GM18868 (cell line): ENCODE measurements around the gene LGALS4.
"Not testable (repeated sequence)": the region's sequence is repeated elsewhere in the genome, so short reads cannot be mapped to it uniquely, and the experiment has no call there.

Experiments used
- ATAC-seq: cut with Tn5 transposase; IDR thresholded peaks from one replicate; pipeline ENCODE4 v1.9.1; 2021; ENCODE audit warnings: mild to moderate bottlenecking, moderate library complexity; ENCODE audit not compliant: unreplicated experiment

LGALS4 gene

GRCh38 chr19:38842439-38843174, 29.9 kb upstream of the LGALS4 start:
- ATAC-seq, result no peak

GRCh38 chr19:38841787-38842438, 29.2 kb upstream of the LGALS4 start:
- no peak for ATAC-seq

- no peak for ATAC-seq
Measured at GRCh38 chr19:38841180-38841766, 28.5 kb upstream of the LGALS4 start.

- ATAC-seq, result no peak
Measured at GRCh38 chr19:38840583-38840968, 27.8 kb upstream of the LGALS4 start.

- ATAC-seq, result no peak
Measured at GRCh38 chr19:38839816-38840582, 27.3 kb upstream of the LGALS4 start.

GRCh38 chr19:38838986-38839761, 26.4 kb upstream of the LGALS4 start:
- ATAC-seq, result no peak

DNA sequence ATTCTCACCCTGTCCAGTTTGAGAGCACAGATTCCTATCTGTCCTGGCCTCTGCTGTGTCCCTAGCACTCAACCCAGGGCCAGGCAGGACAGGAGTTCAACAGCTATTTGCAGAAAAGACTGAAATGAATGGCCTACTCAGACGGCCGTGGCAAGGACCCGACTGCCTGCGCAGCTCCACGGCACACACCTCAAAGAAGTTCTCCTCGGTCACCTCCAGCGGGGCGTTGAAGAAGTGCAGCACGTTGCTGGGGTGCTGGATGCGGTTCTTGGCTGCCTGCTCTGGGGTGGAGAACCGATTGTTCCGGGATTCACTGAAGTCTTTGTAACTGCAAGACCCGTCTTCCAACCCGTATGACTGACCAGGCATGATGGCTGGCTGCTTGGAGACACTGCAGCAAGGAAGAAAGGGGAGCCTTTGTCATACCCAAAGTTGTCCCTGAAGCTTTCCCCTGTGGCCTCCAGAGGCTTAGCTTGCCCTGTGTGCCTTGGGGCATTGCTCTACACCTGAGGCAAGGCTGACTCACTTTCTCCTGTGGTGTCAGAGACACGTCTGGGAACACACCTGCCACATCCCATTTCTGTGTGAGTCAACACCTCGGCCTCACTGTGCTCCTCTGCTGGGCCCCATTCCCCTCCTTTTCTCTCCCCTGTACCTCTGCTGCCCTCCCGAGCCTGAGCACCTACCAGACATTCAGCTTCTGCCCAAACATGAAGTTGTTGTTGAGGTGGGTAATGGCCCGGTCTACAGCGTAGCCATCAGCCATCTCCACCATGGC, 25.7 kb upstream of the LGALS4 start:
- no peak for ATAC-seq

GRCh38 chr19:38837656-38838121, 24.9 kb upstream of the LGALS4 start:
- no peak for ATAC-seq

GRCh38 chr19:38836983-38837626, 24.4 kb upstream of the LGALS4 start:
- ATAC-seq, result no peak

GRCh38 chr19:38836159-38836982, 23.6 kb upstream of the LGALS4 start:
- ATAC-seq, result no peak

- no peak for ATAC-seq
Measured at GRCh38 chr19:38834590-38834989, 21.8 kb upstream of the LGALS4 start.

GRCh38 chr19:38834104-38834490, 21.4 kb upstream of the LGALS4 start:
- no peak for ATAC-seq

DNA sequence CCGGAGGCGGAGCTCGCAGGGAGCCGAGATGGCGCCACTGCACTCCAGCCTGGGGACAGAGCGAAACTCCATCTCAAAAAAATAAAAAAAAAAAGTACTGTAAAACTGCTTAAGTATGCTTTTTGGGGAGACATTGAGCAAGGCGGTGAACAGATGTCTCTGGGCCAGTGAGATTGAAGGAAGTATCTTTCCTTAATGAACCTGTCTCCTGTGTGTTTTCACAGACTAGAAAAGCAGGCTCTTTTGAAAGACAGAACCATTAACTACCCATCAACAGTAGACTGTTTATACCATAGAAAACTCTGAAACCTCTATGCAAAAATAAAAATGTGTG, 20.3 kb upstream of the LGALS4 start:
- no peak for ATAC-seq

GRCh38 chr19:38831142-38831605, 18.4 kb upstream of the LGALS4 start:
- peak; percentile 39 for ATAC-seq

DNA sequence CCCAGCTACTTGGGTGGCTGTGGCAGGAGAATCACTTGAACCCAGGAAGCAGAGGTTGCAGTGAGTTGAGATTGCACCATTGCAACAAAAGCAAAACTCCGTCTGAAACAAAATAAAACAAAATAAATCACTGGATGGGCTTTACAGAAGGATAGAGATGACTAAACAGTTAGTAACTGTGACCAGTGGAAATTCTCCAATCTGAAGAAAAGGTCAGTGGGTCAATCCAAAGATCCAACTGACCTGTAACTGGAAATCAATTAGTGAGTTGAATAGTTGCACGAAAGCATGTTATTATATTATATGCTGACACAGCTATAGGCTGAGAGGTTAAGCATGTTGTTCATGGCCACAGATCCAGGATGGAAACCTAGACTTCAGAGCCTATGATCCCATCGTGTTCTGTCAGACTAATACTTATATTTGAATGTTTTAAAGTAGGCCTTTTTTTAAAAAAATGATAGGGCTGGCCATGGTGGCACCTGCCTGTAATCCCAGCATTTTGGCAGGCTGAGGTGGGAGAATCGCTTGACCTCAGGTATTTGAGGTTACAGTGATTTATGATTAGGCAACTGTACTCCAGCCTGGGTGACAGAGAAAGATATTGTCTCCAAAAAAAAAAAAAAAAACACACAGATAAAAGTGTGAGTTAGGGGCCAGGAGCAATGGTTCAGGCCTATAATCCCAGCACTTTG, 17.4 kb upstream of the LGALS4 start:
- no peak for ATAC-seq

- ATAC-seq, result not testable (repeated sequence)
Measured at GRCh38 chr19:38829203-38829602, 16.5 kb upstream of the LGALS4 start.

DNA sequence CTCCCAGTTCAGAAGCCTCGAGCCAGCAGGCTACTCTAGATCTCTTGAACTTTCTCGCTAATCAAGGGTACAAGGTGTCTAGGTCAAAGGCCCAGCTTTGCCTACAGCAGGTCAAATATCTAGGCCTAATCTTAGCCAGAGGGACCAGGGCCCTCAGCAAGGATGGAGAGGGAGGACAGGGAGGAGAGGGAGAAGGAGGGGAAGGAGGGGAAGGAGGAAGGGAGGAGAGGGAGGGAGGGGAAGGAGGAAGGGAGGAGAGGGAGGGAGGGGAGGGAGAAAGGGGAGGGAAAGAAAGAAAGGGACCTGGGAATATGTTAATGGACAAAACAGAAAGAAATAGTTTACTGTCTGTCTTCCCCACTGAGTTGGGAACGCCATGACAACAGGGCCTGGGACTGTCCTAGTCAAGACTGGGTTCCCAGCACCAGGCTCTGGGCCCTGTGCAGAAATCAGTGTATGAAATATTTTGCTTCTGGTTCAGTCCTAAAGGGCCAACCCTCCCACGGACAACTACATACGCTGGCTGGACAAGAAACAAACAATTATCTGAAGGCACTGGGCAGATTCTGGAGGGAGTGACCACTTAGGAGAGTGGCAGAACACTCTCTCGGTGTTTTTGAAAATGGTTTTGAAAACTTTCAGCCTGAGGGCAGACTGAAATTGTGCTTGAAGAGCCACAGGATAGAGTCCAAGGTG, 14.3 kb upstream of the LGALS4 start:
- ATAC-seq, result no peak
